Adipocyte (in vitro differentiated cells): ENCODE measurements around the gene SLC6A3.
"Not testable (repeated sequence)": the region's sequence is repeated elsewhere in the genome, so short reads cannot be mapped to it uniquely, and the experiment has no call there.

Experiments used
- DNase-seq: peaks from one replicate; pipeline ENCODE4 v3.0.0-alpha.2; 2015; ENCODE audit warnings: low read depth
- H3K27me3 ChIP-seq: replicated peaks from 2 replicates; pipeline ENCODE4 v1.7.0; 2013; ENCODE audit warnings: mild to moderate bottlenecking, low read length, moderate library complexity; ENCODE audit not compliant: control insufficient read depth, insufficient read depth
- H3K36me3 ChIP-seq: 2 replicates; pipeline ENCODE4 v1.7.0; 2013; ENCODE audit warnings: low read length, mild to moderate bottlenecking, moderate library complexity; ENCODE audit not compliant: control insufficient read depth, insufficient read depth, severe bottlenecking
- H3K4me1 ChIP-seq: 2 replicates; pipeline ENCODE4 v1.7.0; 2013; ENCODE audit warnings: mild to moderate bottlenecking, low read length, moderate library complexity; ENCODE audit not compliant: control insufficient read depth, insufficient read depth
- H3K4me3 ChIP-seq: 2 replicates; pipeline ENCODE4 v1.7.0; 2013; ENCODE audit warnings: mild to moderate bottlenecking, low read length, moderate library complexity
- H3K9ac ChIP-seq: 2 replicates; pipeline ENCODE4 v1.7.0; 2013; ENCODE audit warnings: mild to moderate bottlenecking, low read length, moderate library complexity
- H3K9me3 ChIP-seq: 2 replicates; pipeline ENCODE4 v1.7.0; 2013; ENCODE audit warnings: mild to moderate bottlenecking, low read length, moderate library complexity; ENCODE audit not compliant: control insufficient read depth

Gene SLC6A3

DNA sequence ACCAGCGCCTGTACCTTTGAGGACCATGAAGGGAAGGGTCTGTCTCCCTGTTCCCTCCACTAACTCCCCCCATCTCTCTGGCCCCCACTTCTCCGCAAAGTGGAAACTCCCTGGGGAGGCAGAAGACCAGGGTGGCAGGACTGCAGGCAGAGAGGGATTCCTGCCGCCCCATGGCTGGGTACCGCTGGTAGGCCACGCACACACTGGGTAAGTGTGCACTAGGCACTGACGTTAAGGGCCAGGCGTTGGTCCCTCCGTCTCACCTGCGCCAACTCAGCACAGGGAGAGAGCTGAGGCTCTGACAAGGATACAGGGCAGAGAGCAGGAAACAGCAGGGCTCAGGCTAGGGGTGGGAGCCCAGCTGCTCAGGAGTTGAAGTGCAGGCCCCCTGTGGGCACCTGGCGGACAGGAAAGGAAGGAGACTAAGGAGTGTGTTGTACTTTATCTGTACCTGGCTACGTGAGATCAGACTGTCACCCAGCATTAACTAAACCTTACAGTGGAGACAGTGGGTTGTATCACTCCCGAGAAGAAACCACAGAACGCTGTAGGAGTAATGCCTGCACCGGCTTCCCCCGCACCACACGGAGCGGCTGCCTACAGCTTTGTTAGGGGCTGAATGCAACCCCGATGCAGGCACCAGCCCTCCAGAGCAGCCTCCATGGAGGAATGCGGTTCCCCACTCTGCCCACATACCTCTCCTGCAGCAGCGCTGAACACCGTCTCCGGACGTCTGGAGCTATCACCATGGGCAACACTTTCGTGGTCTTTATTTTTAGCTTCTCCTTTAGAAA, 66.2 kb downstream of the SLC6A3 start:
- no peak overlapping the region for H3K9ac ChIP-seq
- DNase-seq: no peak
- no peaks in the 10 kb centered on the region for H3K9me3 ChIP-seq
- no peak overlapping the region for H3K4me3 ChIP-seq
- H3K36me3 ChIP-seq: no peaks in the 10 kb centered on the region
- H3K27me3 ChIP-seq: peaks cover 49% of the 10 kb centered on the region
- peaks cover 17% of the 10 kb centered on the region for H3K4me1 ChIP-seq

DNA sequence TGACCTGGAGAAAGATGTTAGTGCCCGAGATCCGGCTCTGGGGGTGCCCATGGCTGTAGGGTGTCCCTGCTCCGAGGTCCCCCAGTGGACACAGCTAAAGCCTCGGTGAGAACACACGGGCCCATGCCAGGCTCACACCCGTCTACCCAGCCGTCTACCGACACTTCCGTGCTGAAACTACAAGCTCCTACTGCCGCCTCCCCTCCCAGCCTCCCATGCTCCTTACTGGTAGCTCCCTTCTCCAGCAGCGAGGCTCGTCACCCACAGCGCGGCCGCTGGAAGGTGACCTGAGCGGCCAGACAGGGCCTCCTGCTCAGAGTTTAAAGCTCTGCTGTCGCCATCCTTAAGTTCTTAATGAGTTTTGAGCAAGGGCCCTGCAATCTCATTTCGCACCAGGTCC, 67.1 kb downstream of the SLC6A3 start:
- no peak for DNase-seq
- Histone ChIP-seq H3K36me3 (no peaks in the 10 kb centered on the region), H3K4me1 (peaks cover 17% of the 10 kb centered on the region), H3K9ac (no peak overlapping the region), H3K9me3 (no peaks in the 10 kb centered on the region), H3K4me3 (no peak overlapping the region), H3K27me3 (peaks cover 42% of the 10 kb centered on the region)

- H3K4me1 ChIP-seq: peaks cover 17% of the 10 kb centered on the region
- no peak for DNase-seq
- no peak overlapping the region for H3K9ac ChIP-seq
- H3K36me3 ChIP-seq: no peaks in the 10 kb centered on the region
- peaks cover 50% of the 10 kb centered on the region for H3K27me3 ChIP-seq
- H3K4me3 ChIP-seq: no peak overlapping the region
- no peaks in the 10 kb centered on the region for H3K9me3 ChIP-seq
These were observed 68.3 kb downstream of the SLC6A3 start for GRCh38 chr5:1376981-1377380.

DNA sequence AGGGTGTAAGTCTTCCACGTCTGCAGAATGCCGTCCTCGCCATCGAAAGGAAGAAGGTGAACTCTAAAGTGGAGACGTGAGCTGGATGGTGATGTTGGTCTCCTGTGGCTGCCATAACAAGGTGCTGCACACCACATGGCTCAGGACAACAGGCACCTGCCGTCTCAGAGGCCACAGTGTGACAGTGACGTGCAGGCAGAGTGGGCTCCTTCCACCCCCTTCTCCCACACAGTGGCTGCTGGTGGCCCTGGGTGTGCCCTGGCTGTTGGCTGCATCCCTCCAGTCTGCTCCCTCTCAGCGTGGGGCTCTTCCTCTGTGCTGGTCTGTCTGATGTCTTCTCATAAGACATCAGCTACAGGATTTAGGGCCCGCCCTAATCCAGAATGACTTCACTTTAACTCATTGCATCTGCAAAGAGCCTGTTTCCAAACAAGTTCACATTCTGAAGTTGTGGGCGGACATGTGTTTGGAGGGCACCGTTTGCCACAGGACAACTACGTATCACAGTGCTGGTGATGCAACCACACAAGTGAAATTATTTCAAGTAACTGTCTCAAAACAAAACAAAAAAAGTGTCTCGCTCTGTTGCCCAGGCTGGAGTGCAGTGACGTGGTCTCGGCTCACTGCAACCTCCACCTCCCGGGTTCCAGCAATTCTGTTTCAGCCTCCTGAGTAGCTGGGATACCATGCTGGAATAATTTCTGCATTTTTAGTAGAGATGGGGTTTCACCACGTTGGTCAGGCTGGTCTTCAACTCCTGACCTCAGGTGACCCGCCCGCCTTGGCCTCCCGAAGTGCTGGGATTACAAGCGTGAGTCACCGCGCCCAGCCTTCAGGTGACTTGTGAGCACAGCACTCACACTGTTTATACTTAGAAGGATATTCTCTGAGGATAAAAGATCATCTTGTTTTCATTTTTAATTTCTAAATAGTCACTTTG, 69.1 kb downstream of the SLC6A3 start:
- Histone ChIP-seq H3K9me3 (no peaks in the 10 kb centered on the region), H3K9ac (no peak overlapping the region), H3K27me3 (peaks cover 48% of the 10 kb centered on the region), H3K36me3 (no peaks in the 10 kb centered on the region), H3K4me3 (no peak overlapping the region), H3K4me1 (peaks cover 17% of the 10 kb centered on the region)
- no peak for DNase-seq

- H3K9ac ChIP-seq: no peak overlapping the region
- H3K36me3 ChIP-seq: no peaks in the 10 kb centered on the region
- peaks cover 56% of the 10 kb centered on the region for H3K27me3 ChIP-seq
- H3K4me1 ChIP-seq: peaks cover 10% of the 10 kb centered on the region
- H3K9me3 ChIP-seq: no peaks in the 10 kb centered on the region
- DNase-seq: no peak
- no peak overlapping the region for H3K4me3 ChIP-seq
These were observed 70.6 kb downstream of the SLC6A3 start for GRCh38 chr5:1374679-1375055.

- Histone ChIP-seq H3K27me3 (peaks cover 56% of the 10 kb centered on the region), H3K4me1 (peaks cover 10% of the 10 kb centered on the region), H3K9ac (no peak overlapping the region), H3K9me3 (no peaks in the 10 kb centered on the region), H3K36me3 (no peaks in the 10 kb centered on the region), H3K4me3 (no peak overlapping the region)
- no peak for DNase-seq
These were observed 71.1 kb downstream of the SLC6A3 start for GRCh38 chr5:1374030-1374678.

DNA sequence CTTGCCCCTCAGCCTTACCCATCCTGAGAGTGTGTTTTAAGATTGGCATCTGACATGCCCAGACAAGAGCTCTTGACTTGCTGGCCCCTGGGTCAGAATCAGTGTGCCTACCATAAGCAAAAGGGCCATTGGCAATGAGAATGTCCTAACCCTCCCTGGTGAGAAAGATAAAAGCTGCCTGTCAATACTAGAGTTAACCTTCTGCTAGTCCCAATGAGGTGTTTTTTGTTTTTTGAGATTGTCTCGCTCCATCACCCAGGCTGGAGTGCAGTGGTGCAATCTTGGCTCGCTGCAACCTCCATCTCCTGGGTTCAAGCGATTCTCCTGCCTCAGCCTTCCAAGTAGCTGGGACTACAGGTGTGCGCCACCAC, 73.3 kb downstream of the SLC6A3 start:
- not testable (repeated sequence) for H3K9ac ChIP-seq, H3K4me3 ChIP-seq, H3K36me3 ChIP-seq, H3K4me1 ChIP-seq, H3K9me3 ChIP-seq, DNase-seq
- H3K27me3 ChIP-seq: peaks cover 52% of the 10 kb centered on the region

DNA sequence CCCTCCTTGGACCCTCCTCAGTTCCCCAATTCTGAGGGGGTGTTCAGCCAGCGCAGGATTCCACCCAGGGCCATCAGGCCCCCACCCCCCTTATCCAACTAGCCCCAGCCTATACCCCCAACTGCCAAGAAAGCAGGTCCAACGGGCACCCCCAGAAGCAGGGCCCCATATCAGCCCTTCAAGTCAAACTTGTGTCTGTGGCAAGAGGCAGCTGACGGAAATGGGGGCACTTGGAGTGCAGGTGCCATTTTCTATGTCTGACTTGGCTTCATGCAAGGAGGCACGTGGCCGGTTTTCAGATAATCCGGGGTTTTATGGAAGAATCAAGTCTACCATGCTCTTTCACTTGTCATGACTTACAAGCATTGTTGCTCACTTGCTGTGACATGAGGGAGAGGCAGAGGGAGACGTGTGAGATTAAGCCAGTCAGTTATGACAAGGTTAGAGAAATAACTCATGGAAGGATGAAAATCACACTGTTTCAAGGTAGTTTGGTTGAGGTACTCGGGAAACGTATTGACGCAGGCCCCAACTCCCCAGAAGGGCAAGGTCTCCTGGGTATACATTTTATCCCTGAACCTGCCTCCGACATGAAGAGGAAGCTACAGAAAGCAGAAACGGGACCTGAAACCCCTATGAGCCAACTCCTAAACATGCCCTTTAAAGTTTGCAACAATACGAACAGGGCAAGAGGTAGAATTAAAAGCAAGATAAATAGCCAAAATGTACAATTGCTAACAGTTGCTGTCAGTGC, 73.8 kb downstream of the SLC6A3 start:
- Histone ChIP-seq H3K36me3 (no peaks in the 10 kb centered on the region), H3K4me1 (peaks cover 5% of the 10 kb centered on the region), H3K27me3 (peaks cover 57% of the 10 kb centered on the region), H3K9ac (no peak overlapping the region), H3K4me3 (no peak overlapping the region), H3K9me3 (no peaks in the 10 kb centered on the region)
- no peak for DNase-seq

DNA sequence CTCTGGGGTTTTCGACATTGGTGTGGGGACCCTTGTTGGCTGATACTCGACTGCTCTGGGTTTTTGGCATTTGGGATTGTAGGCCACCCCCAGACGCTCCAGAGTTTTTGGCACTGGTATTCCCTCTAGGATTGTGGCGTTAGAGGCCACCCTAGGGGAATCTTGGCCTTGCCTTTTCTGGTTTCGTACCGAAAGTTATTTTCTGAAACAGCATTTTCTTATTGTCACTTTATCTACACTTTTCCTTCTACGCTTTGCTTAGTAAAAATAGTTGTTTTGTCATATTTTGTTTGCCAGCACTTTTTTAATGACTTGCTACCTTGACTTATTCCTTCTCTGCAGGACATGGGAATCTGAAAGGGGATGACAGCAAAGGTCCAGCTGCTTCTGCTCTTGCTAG, 75.2 kb downstream of the SLC6A3 start:
- peaks cover 61% of the 10 kb centered on the region for H3K27me3 ChIP-seq

GRCh38 chr5:1368756-1369155, 76.5 kb downstream of the SLC6A3 start:
- no peak for DNase-seq
- no peak overlapping the region for H3K9ac ChIP-seq
- H3K4me1 ChIP-seq: no peaks in the 10 kb centered on the region
- H3K4me3 ChIP-seq: no peak overlapping the region
- no peaks in the 10 kb centered on the region for H3K36me3 ChIP-seq
- H3K9me3 ChIP-seq: no peaks in the 10 kb centered on the region
- peaks cover 71% of the 10 kb centered on the region for H3K27me3 ChIP-seq

More for the DNA sequence above, 75.2 kb downstream of the SLC6A3 start:
- Histone ChIP-seq H3K36me3 (no peaks in the 10 kb centered on the region), H3K9ac (no peak overlapping the region), H3K4me1 (peaks cover 3% of the 10 kb centered on the region), H3K4me3 (no peak overlapping the region), H3K9me3 (no peaks in the 10 kb centered on the region)
- DNase-seq: no peak
